Right lobe of liver (tissue), 6 donors: Measurements from ENCODE around the gene COPS4. TPM values are rescaled to one million over a fixed set of nuclear protein-coding genes. Genes with fewer than 3 reads are reported as not detected.
"Not testable (repeated sequence)": the region's sequence is repeated elsewhere in the genome, so short reads cannot be mapped to it uniquely, and the experiment has no call there.

ENCODE experiments used
- ATAC-seq, 4 donors: fragments of 200-7000 bp; cut with Tn5 transposase; one replicate each; pipeline ENCODE4 v1.9.1; 2020; ENCODE audit warnings: mild to moderate bottlenecking in 4 of 4, moderate library complexity in 4 of 4
- DNase-seq, 3 donors: peaks; one replicate each; pipeline ENCODE4 v3.0.0-alpha.2; 2020
- H3K27ac ChIP-seq, 3 donors: fragments of 200-600 bp; one replicate each; pipeline ENCODE4 v1.8.0; 2022
- H3K27me3 ChIP-seq, 2 donors: fragments of 200-600 bp; one replicate each; pipeline ENCODE4 v1.8.0; 2022
- H3K36me3 ChIP-seq, 4 donors: fragments of 200-600 bp; sonication (generic) in 1 of 4; one replicate each; pipeline versions ENCODE4 v1.5.1 to v1.8.0; 2017 to 2022; ENCODE audit warnings: control low read depth in 1 of 4
- H3K4me1 ChIP-seq, 4 donors: fragments of 200-600 bp; sonication (generic) in 1 of 4; one replicate each; pipeline versions ENCODE4 v1.5.1 to v1.8.0; 2017 to 2022; ENCODE audit warnings: control low read depth in 1 of 4
- H3K4me3 ChIP-seq, 3 donors: fragments of 200-600 bp; one replicate each; pipeline ENCODE4 v1.8.0; 2022
- H3K9me3 ChIP-seq, 4 donors: fragments of 200-600 bp; sonication (generic) in 1 of 4; one replicate each; pipeline versions ENCODE4 v1.5.1 to v1.8.0; 2017 to 2022; ENCODE audit warnings: control low read depth in 1 of 4
- POLR2A ChIP-seq: fragments of 450-650 bp; IDR thresholded peaks from one replicate; pipeline ENCODE4 v1.6.1; 2017; ENCODE audit warnings: antibody characterized with exemption, mild to moderate bottlenecking
- WGBS: methylation state at CpG from one replicate; pipeline ENCODE4 v1.1.6; 2018; ENCODE audit warnings: low coverage, low lambda C conversion rate; ENCODE audit not compliant: insufficient coverage; ENCODE audit errors: missing lambda C conversion rate; 5-methylcytosine and 5-hydroxymethylcytosine counted together
- intact Hi-C, 2 donors: fragments of 100-400 bp; cut with DNase I; formaldehyde crosslinking; loops; one replicate each; pipeline versions ENCODE4 v1.11.2 to v1.14.1; 2022
- total RNA-seq, 6 experiments: library from RNA; depleted of rRNA in 2 of 6; stranded (reverse); fragments of >200 nt in 2 of 6; fragmentation: NEBNext Ultra II Directional in 3 of 6; extraction: Animal tissue kit (Norgen Biotek cat#: 25700) in 3 of 6; gene quantifications; one replicate each; pipeline versions ENCODE4 v1.1.0 to v1.2.4, GENCODE V29; 2016 to 2023
- TF ChIP-seq, protein P1 (sequence below), 4 donors: fragments of 200-600 bp in 3 of 4; fragments of 450-650 bp in 1 of 4; IDR thresholded peaks; one replicate each; pipeline versions ENCODE4 v1.5.1 to v1.8.0; 2016 to 2022; ENCODE audit warnings: antibody characterized with exemption in 4 of 4, mild to moderate bottlenecking in 2 of 4
- donor health status: DM: no; HTN: yes; CAD: no.
- donor health status: DM: no; HTN: no; CAD: no.
- donor health status: DM: no; HTN: no; CAD: no.
- donor health status: DM: no; HTN: yes; CAD: no.
- donor health status: DM: no; HTN: yes; CAD: no.

The COPS4 gene
- total RNA-seq, 6 experiments from 2014 or later: 11.1 to 18.9 (median 14.7) TPM

DNA sequence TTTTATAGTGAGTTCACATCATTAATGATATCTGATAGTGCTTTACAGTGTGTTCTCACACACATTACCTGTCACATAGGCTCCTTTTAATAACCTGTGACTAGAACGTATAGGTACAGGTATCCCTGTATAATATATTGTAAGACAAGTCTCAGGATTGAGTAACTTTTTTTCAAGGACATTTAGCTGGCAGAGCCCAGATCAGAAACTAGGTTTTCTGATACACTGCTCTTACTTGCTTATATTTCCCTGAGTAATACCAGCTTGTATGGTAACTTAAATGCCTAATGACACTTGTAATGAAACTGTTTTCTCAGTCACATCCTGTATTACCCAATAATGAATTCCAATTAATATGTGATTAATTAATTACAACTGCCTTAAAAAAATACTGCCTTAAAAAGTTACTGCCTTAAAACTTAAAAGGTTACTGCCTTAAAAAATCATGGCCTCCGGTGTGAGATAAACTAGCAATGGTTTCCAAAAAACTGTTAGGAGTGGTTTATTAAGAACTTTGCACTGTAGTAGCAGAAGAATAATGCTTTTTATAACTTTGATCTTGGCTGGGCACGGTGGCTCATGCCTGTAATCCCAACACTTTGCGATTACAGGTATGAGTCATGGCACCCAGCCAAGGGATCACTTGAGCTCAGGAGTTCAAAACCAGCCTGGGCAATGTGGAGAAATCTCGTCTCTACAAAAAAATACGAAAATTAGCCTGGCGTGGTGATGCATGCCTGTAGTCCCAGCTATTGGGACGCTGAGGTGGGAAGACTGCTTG lies 11.9 kb downstream of the COPS4 start:
- no peaks in the 10 kb centered on the region for H3K4me1 ChIP-seq
- DNase-seq: no peak
- 63% methylated on average over 6 of the region's 8 CpGs for WGBS
- H3K4me3 ChIP-seq: no peak overlapping the region
- no peaks in the 10 kb centered on the region for H3K27me3 ChIP-seq
- ATAC-seq: no peak
- no peak overlapping the region for H3K27ac ChIP-seq
- TF ChIP-seq, protein P1, sequence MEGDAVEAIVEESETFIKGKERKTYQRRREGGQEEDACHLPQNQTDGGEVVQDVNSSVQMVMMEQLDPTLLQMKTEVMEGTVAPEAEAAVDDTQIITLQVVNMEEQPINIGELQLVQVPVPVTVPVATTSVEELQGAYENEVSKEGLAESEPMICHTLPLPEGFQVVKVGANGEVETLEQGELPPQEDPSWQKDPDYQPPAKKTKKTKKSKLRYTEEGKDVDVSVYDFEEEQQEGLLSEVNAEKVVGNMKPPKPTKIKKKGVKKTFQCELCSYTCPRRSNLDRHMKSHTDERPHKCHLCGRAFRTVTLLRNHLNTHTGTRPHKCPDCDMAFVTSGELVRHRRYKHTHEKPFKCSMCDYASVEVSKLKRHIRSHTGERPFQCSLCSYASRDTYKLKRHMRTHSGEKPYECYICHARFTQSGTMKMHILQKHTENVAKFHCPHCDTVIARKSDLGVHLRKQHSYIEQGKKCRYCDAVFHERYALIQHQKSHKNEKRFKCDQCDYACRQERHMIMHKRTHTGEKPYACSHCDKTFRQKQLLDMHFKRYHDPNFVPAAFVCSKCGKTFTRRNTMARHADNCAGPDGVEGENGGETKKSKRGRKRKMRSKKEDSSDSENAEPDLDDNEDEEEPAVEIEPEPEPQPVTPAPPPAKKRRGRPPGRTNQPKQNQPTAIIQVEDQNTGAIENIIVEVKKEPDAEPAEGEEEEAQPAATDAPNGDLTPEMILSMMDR (IDR thresholded peaks at IDR 0.05): no peak
- no peak for TF ChIP-seq POLR2A
- no peaks in the 10 kb centered on the region for H3K9me3 ChIP-seq
- peaks cover 0 to 14% (median 1%) of the 10 kb centered on the region in 4 donors for H3K36me3 ChIP-seq
- intact Hi-C loops: no loop called here

DNA sequence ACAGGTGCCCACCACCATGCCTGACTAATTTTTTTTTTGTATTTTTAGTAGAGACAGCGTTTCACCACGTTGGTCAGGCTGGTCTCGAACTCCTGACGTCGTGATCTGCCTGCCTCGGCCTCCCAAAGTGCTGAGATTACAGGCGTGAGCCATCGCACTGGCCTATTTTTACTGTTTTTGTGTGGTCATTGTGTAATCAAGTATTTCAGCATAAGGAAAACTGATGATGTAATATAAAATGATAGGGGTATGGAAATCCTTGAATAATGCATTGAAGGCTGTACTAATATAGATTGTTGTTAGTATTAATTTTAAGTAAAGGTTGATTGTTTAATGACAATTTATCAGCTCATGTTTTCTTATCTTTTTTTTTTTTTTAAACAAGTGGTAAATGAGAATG lies 13.8 kb downstream of the COPS4 start:
- intact Hi-C loops, ATAC-seq: not testable (repeated sequence)

DNA sequence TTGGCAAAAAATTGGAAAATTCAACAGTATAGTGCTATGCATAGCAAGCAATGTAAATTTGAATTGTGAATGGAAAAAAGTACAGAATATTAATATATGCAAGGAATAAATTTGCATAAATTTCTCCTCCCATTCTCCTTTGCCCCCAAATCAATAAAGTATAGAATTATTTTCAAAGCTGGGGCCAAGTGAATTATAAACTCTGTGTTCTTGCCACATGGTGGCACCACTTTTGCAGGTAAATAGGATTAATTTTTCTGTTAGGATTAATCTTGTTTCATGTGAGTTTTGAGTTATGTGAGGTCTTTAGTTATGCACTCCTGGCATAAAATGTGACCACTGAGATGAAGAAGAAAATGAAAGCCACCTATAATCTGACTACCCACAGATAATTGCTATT lies 19.9 kb downstream of the COPS4 start:
- no peak overlapping the region for H3K4me3 ChIP-seq
- H3K27ac ChIP-seq: no peak overlapping the region
- H3K36me3 ChIP-seq: peaks cover 0 to 32% (median 5%) of the 10 kb centered on the region in 4 donors
- no peaks in the 10 kb centered on the region for H3K9me3 ChIP-seq
- H3K27me3 ChIP-seq: no peaks in the 10 kb centered on the region
- no peak for DNase-seq
- intact Hi-C loops: no loop called here
- no peaks in the 10 kb centered on the region for H3K4me1 ChIP-seq
- TF ChIP-seq, protein P1 (IDR thresholded peaks at IDR 0.05): peak; percentile 13 to 31 (median 26)
- no peak for TF ChIP-seq POLR2A
- no peak for ATAC-seq

More for the DNA sequence above, 13.8 kb downstream of the COPS4 start:
- not testable (repeated sequence) for H3K9me3 ChIP-seq, H3K27ac ChIP-seq, H3K4me1 ChIP-seq, H3K27me3 ChIP-seq, DNase-seq, H3K4me3 ChIP-seq
- WGBS: 79% methylated on average over 8 of the region's 8 CpGs
- peaks cover 0 to 22% (median 1%) of the 10 kb centered on the region in 4 donors for H3K36me3 ChIP-seq

DNA sequence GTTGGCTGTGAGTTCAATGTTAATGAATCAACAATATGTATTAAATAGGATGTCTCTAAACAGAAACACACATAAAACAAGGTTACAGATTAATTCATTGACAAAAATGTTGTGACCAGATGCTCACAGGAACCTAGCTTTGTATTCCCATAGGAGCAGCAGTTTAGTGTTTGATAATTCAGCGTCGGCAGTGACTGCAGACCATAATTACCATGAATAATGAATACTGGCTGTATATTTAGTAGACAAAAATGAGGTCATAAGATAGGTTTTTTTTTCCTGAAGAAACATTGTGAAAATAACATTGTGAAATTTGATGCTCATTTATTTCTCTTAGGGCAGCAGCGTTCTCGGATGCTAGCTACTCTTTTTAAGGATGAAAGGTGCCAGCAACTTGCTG lies 27.8 kb downstream of the COPS4 start:
- Histone ChIP-seq H3K4me1 (no peaks in the 10 kb centered on the region), H3K9me3 (no peaks in the 10 kb centered on the region), H3K27me3 (no peaks in the 10 kb centered on the region), H3K27ac (no peak overlapping the region), H3K4me3 (no peak overlapping the region), H3K36me3 (peaks cover 0 to 39% (median 10%) of the 10 kb centered on the region in 4 donors)
- no peak for ATAC-seq
- WGBS: 98% methylated on average over 4 of the region's 4 CpGs
- intact Hi-C loops: no loop called here
- no peak for TF ChIP-seq POLR2A
- TF ChIP-seq, protein P1 (IDR thresholded peaks at IDR 0.05): no peak
- DNase-seq: no peak

DNA sequence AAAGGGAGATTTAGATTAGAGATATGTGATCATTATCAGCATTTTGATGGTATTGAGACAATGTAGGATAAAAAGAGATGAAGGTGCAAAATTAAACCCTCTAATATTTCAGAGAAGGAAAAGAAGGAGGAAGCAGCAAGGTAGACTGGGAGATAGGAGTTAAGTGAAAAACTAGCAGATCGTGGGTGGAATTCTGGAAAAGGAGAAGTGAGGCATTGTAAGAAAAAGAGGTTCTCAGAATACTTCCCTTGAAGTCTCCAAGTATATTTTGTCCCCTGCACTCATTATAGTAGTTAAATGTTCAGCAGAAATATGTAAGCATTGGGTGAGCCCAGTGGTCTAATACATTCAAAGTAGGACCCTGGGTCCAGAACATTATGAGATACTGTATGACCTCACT lies 30.3 kb downstream of the COPS4 start:
- Histone ChIP-seq H3K27ac (no peak overlapping the region), H3K4me1 (no peaks in the 10 kb centered on the region), H3K4me3 (no peak overlapping the region), H3K36me3 (peaks cover 0 to 47% (median 11%) of the 10 kb centered on the region in 4 donors), H3K27me3 (no peaks in the 10 kb centered on the region), H3K9me3 (no peaks in the 10 kb centered on the region)
- TF ChIP-seq POLR2A: no peak
- TF ChIP-seq, protein P1 (IDR thresholded peaks at IDR 0.05): no peak
- intact Hi-C loops: no loop called here
- WGBS: 57% methylated on average over 1 of the region's 1 CpG
- DNase-seq (no peak), ATAC-seq (no peak)
